Ectodermal cell (in vitro differentiated cells): Measurements from ENCODE around the gene WWTR1.

Experiments used
- H3K27ac ChIP-seq: 2 replicates; pipeline ENCODE4 v1.7.0; 2013; ENCODE audit warnings: mild to moderate bottlenecking, low read depth, low read length; ENCODE audit not compliant: insufficient read depth, poor library complexity, severe bottlenecking
- H3K27me3 ChIP-seq: 2 replicates; pipeline ENCODE4 v1.7.0; 2013; ENCODE audit warnings: mild to moderate bottlenecking, low read length; ENCODE audit not compliant: insufficient read depth, control insufficient read depth, poor library complexity, severe bottlenecking
- H3K36me3 ChIP-seq: one replicate; pipeline ENCODE4 v1.7.0; 2013; ENCODE audit warnings: low read length; ENCODE audit not compliant: control insufficient read depth, insufficient read depth
- H3K4me1 ChIP-seq: one replicate; pipeline ENCODE4 v1.7.0; 2013; ENCODE audit warnings: low read length; ENCODE audit not compliant: control insufficient read depth, insufficient read depth
- H3K4me3 ChIP-seq: 2 replicates; pipeline ENCODE4 v1.7.0; 2013; ENCODE audit warnings: low read depth, low read length, control low read depth; ENCODE audit not compliant: insufficient read depth
- H3K9me3 ChIP-seq: 2 replicates; pipeline ENCODE4 v1.7.0; 2013; ENCODE audit warnings: mild to moderate bottlenecking, low read length, moderate library complexity; ENCODE audit not compliant: control insufficient read depth
- WGBS, 2 experiments: methylation state at CpG; one replicate each; pipeline ENCODE4 v1.1.7; 2013; ENCODE audit warnings: missing lambda C conversion rate in 2 of 2; 5-methylcytosine and 5-hydroxymethylcytosine counted together

Gene WWTR1

GRCh38 chr3:149612456-149612855 is 45.4 kb downstream of the WWTR1 start:
- WGBS, 2 experiments = 89 to 95% methylated on average over 4 of the region's 4 CpGs
- peaks cover 4% of the 10 kb centered on the region for H3K4me1 ChIP-seq
- no peaks in the 10 kb centered on the region for H3K9me3 ChIP-seq
- no peak overlapping the region for H3K27ac ChIP-seq
- no peaks in the 10 kb centered on the region for H3K36me3 ChIP-seq
- H3K27me3 ChIP-seq = no peaks in the 10 kb centered on the region
- no peak overlapping the region for H3K4me3 ChIP-seq

DNA sequence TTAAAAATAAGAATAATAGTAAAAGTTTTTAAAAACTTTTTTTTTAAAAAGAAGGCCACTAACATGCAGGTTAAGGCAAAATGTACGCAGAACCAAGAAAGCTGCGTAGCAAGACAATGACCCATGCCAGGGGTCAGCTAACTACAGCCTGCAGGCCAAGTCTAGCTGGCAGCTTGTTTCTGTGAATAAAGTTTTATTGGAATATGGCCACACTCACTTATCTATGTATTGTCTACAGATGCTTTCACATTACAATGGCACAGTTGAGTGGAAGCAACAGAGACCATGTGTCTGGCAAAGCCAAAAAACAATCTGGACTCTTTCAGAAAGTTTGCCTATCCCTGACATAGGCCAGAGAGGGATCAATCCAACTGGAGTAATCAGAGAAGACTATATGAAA is 46.7 kb downstream of the WWTR1 start:
- WGBS, 2 experiments = 98% methylated on average over 2 of the region's 2 CpGs

DNA sequence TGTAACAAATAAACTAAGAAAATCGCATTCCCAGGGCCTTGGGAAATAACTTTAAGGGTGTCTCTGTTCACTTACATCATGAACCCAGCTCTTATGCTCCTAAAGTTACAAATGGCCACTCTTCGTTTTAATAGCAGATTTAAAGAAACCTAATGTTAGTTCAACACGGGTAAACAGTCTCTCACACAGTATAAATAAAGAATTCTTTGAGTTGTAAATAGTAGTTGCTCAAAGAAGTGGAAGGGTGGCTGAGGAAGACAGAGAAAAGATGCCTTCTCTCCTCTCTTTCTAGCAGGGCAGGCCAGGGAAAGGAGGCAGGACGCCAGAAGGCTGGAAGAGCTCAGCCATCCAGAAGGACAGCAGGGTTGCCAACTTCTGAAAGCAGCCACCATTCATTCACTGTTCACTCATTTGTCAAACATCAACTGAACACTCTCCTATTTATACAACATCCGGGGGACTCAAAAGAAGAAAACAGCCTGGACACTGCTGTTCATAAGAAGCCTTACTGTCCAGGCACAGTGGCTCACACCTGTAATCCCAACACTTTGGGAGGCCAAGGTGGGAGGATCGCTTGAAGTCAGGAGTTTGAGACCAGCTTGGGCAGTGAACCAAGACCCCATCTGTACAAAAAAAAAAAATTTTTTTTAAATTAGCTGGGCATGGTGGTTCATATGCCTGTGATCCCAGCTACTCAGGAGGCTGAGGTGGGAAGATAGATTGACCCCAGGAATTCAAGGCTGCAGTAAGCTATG is 47.3 kb downstream of the WWTR1 start:
- H3K27ac ChIP-seq = peak overlapping the region; percentile 6
- H3K27me3 ChIP-seq = no peaks in the 10 kb centered on the region
- no peaks in the 10 kb centered on the region for H3K36me3 ChIP-seq
- H3K4me1 ChIP-seq = peaks cover 9% of the 10 kb centered on the region
- no peak overlapping the region for H3K4me3 ChIP-seq
- 74 to 85% methylated on average over 4 to 5 of the region's 6 CpGs for WGBS, 2 experiments
- no peaks in the 10 kb centered on the region for H3K9me3 ChIP-seq

More for the DNA sequence above, 46.7 kb downstream of the WWTR1 start:
- H3K4me3 ChIP-seq = no peak overlapping the region
- no peak overlapping the region for H3K27ac ChIP-seq
- H3K36me3 ChIP-seq = no peaks in the 10 kb centered on the region
- H3K9me3 ChIP-seq = no peaks in the 10 kb centered on the region
- H3K4me1 ChIP-seq = peaks cover 9% of the 10 kb centered on the region
- no peaks in the 10 kb centered on the region for H3K27me3 ChIP-seq

DNA sequence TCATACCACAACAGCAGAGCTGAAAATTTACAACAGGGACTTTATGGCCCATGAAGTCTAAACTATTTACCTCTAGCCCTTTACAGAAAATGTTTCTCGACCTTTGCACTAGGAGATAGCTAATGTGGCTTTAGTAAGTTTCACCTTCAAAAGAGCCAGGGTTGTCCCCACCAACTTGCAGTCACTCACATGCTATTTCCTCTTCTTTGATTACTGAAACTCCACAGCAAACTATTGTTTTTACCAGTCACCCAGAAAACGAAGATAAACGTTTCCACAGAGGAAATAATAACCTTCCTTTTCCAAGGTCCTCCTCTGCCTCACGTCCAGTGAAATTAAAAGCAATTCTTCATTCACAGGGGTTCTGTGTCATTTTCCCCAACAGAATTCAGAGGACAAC is 48.2 kb downstream of the WWTR1 start:
- 81 to 84% methylated on average over 4 of the region's 4 CpGs for WGBS, 2 experiments
- no peak overlapping the region for H3K27ac ChIP-seq
- H3K9me3 ChIP-seq = no peaks in the 10 kb centered on the region
- H3K4me3 ChIP-seq = no peak overlapping the region
- H3K4me1 ChIP-seq = peaks cover 15% of the 10 kb centered on the region
- H3K36me3 ChIP-seq = no peaks in the 10 kb centered on the region
- no peaks in the 10 kb centered on the region for H3K27me3 ChIP-seq

DNA sequence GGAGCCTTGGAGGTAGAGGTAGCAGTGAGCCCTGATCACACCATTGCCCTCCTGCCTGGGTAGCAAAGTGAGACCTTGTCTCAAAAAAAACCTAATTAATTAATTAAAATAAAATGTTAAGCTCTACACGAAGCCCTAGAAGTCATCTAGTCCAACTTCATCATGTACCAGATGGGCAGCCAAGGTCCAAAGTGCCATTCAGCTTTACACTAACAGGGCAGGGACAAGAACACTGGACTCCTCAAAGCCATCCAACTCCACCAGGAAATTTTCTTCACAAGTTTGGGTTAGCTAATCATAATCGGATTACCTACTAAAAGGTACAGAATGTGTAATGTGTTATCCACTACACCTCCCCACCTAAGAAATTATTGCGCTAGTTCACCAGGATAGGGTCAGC is 48.8 kb downstream of the WWTR1 start:
- no peaks in the 10 kb centered on the region for H3K9me3 ChIP-seq
- H3K4me3 ChIP-seq = no peak overlapping the region
- no peaks in the 10 kb centered on the region for H3K27me3 ChIP-seq
- no peak overlapping the region for H3K27ac ChIP-seq
- H3K4me1 ChIP-seq = peaks cover 21% of the 10 kb centered on the region
- WGBS, 2 experiments = 92 to 94% methylated on average over 1 to 3 of the region's 3 CpGs
- no peaks in the 10 kb centered on the region for H3K36me3 ChIP-seq

DNA sequence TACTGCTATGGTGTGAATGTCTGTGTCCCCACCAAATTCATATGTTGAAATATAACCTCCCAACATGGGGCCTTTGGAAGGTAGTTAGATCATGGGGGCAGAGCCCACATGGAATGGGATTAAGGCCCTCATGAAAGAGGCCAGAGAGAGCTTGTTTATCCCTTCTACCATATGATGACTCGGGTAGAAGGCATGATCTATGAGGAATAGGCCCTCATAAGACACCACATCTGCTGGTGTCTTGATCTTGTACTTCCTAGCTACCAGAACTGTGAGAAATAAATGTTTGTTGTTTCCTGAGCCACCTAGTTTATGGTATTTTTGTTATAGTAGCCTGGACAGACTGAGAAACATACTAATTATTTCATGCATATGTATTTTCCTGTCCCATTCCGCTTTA is 51.9 kb downstream of the WWTR1 start:
- no peak overlapping the region for H3K4me3 ChIP-seq
- no peak overlapping the region for H3K27ac ChIP-seq
- no peaks in the 10 kb centered on the region for H3K27me3 ChIP-seq
- no peaks in the 10 kb centered on the region for H3K9me3 ChIP-seq
- no peaks in the 10 kb centered on the region for H3K36me3 ChIP-seq
- peaks cover 27% of the 10 kb centered on the region for H3K4me1 ChIP-seq
- 96 to 97% methylated on average over 2 of the region's 2 CpGs for WGBS, 2 experiments

- H3K9me3 ChIP-seq = no peaks in the 10 kb centered on the region
- no peaks in the 10 kb centered on the region for H3K27me3 ChIP-seq
- H3K36me3 ChIP-seq = no peaks in the 10 kb centered on the region
- 65 to 69% methylated on average over 4 of the region's 4 CpGs for WGBS, 2 experiments
- peaks cover 24% of the 10 kb centered on the region for H3K4me1 ChIP-seq
- no peak overlapping the region for H3K4me3 ChIP-seq
- H3K27ac ChIP-seq = peak overlapping the region; percentile 45
These were observed 53.5 kb downstream of the WWTR1 start for GRCh38 chr3:149604125-149604875.

DNA sequence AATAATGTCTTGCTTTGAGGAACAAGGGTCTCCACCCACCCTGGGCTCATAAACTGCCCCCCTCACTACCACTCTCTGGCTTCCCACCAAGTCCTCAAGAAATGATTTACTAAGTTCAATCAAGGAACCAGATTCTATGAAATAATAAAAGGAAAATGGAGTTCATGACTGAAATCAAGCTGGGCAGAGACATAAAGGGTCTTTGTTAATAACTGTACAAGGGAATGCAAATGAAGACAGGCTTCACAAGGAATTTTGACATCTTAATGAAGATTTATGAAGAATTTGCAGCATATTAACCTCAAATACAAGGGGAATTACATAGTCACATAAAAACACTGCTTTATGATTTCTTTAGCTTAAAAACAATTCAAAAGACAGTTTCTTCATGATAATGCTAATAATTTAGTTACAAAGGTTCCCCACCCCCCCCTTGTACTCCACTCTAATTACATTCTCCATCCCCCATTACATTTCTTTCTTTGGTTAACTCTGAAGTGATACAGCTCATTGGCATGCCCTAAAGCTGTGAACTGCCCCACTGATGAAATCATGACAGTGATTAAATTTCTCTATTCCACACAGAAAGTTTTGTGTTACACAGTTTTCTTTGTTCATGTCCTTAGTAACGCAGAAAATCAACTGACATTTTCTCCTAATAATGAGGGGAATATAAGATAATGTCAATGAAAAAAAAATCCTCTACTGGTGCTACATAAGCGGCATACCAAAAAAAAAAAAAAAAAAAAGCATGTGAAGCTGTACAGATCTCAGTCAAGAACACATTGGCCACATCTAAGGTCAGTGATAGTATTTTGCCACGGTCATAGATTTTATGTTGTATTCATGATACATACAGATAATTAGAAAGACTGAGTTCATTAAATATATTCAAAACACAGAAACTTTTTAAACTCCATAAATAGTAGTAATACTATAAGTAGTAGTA is 54.4 kb downstream of the WWTR1 start:
- H3K9me3 ChIP-seq = no peaks in the 10 kb centered on the region
- no peaks in the 10 kb centered on the region for H3K36me3 ChIP-seq
- peaks cover 24% of the 10 kb centered on the region for H3K4me1 ChIP-seq
- H3K27me3 ChIP-seq = no peaks in the 10 kb centered on the region
- no peak overlapping the region for H3K4me3 ChIP-seq
- H3K27ac ChIP-seq = no peak overlapping the region
- 93% methylated on average over 2 of the region's 3 CpGs; no CpG with 5 or more reads in 1 of the 2 experiments for WGBS, 2 experiments

- 95 to 100% methylated on average over 1 of the region's 1 CpG for WGBS, 2 experiments
- no peaks in the 10 kb centered on the region for H3K27me3 ChIP-seq
- H3K9me3 ChIP-seq = no peaks in the 10 kb centered on the region
- peaks cover 18% of the 10 kb centered on the region for H3K4me1 ChIP-seq
- H3K27ac ChIP-seq = no peak overlapping the region
- no peak overlapping the region for H3K4me3 ChIP-seq
- no peaks in the 10 kb centered on the region for H3K36me3 ChIP-seq
These were observed 57.2 kb downstream of the WWTR1 start for GRCh38 chr3:149600634-149601033.

GRCh38 chr3:149599236-149599635 is 58.6 kb downstream of the WWTR1 start:
- Histone ChIP-seq H3K4me1 (peaks cover 12% of the 10 kb centered on the region), H3K9me3 (no peaks in the 10 kb centered on the region), H3K27ac (no peak overlapping the region), H3K27me3 (no peaks in the 10 kb centered on the region), H3K4me3 (no peak overlapping the region), H3K36me3 (no peaks in the 10 kb centered on the region)
- 95 to 99% methylated on average over 2 of the region's 2 CpGs for WGBS, 2 experiments
